GM23248 (cell line): ENCODE measurements around the gene TLE4. TPM values are rescaled to one million over a fixed set of nuclear protein-coding genes. Genes with fewer than 3 reads are reported as not detected.
A peak's percentile ranks its signal among the peaks of the same experiment; 100 is the strongest.

ENCODE experiments used
- DNase-seq: peaks from one replicate; pipeline ENCODE4 v3.0.0-alpha.2; 2015
- H2AFZ ChIP-seq: fragments of 200-600 bp; sonication (generic); 2 replicates; pipeline ENCODE4 v1.6.1; 2016; ENCODE audit warnings: antibody characterized with exemption
- H3F3A ChIP-seq: fragments of 200-600 bp; sonication (generic); 2 replicates; pipeline ENCODE4 v1.6.1; 2016; ENCODE audit warnings: mild to moderate bottlenecking, antibody characterized with exemption, mixed run types; ENCODE audit not compliant: insufficient read depth
- H3K27ac ChIP-seq: fragments of 200-600 bp; sonication (generic); 2 replicates; pipeline ENCODE4 v1.5.1; 2016; ENCODE audit warnings: mild to moderate bottlenecking
- H3K27me3 ChIP-seq: fragments of 200-600 bp; sonication (generic); replicated peaks from 2 replicates; pipeline ENCODE4 v1.6.1; 2016; ENCODE audit warnings: mild to moderate bottlenecking; ENCODE audit not compliant: insufficient read depth
- H3K36me3 ChIP-seq: fragments of 200-600 bp; sonication (generic); 2 replicates; pipeline ENCODE4 v1.6.1; 2016; ENCODE audit warnings: low read depth, mild to moderate bottlenecking
- H3K4me1 ChIP-seq: fragments of 200-600 bp; sonication (generic); 2 replicates; pipeline ENCODE4 v1.6.1; 2016; ENCODE audit warnings: mild to moderate bottlenecking; ENCODE audit not compliant: insufficient read depth
- H3K4me2 ChIP-seq: fragments of 200-600 bp; sonication (generic); one replicate; pipeline ENCODE4 v1.6.1; 2016; ENCODE audit warnings: mild to moderate bottlenecking; ENCODE audit not compliant: unreplicated experiment
- H3K4me3 ChIP-seq: fragments of 200-600 bp; sonication (generic); 2 replicates; pipeline ENCODE4 v1.5.1; 2016; ENCODE audit warnings: mild to moderate bottlenecking
- H3K79me2 ChIP-seq: fragments of 200-600 bp; sonication (generic); 2 replicates; pipeline ENCODE4 v1.6.1; 2016; ENCODE audit warnings: mild to moderate bottlenecking; ENCODE audit not compliant: insufficient read depth
- H3K9ac ChIP-seq: fragments of 200-600 bp; sonication (generic); 2 replicates; pipeline ENCODE4 v1.6.1; 2016; ENCODE audit warnings: mild to moderate bottlenecking
- H3K9me2 ChIP-seq: fragments of 200-600 bp; sonication (generic); 2 replicates; pipeline ENCODE4 v1.6.1; 2016; ENCODE audit warnings: mixed run types, mild to moderate bottlenecking, moderate library complexity; ENCODE audit not compliant: insufficient read depth
- H3K9me3 ChIP-seq: fragments of 200-600 bp; sonication (generic); one replicate; pipeline ENCODE4 v1.6.1; 2017; ENCODE audit warnings: low read depth
- H4K20me1 ChIP-seq: fragments of 200-600 bp; sonication (generic); 2 replicates; pipeline ENCODE4 v1.6.0; 2016; ENCODE audit not compliant: insufficient read depth
- EZH2 ChIP-seq: fragments of 200-600 bp; sonication (generic); IDR thresholded peaks from 2 replicates; pipeline ENCODE4 v1.6.1; 2018; ENCODE audit warnings: antibody characterized with exemption, mild to moderate bottlenecking; ENCODE audit not compliant: insufficient read depth, poor library complexity, severe bottlenecking
- EZH2phosphoT487 ChIP-seq: fragments of 200-600 bp; sonication (generic); IDR thresholded peaks from 2 replicates; pipeline ENCODE4 v1.6.1; 2018; ENCODE audit warnings: antibody characterized with exemption, moderate library complexity, mild to moderate bottlenecking, low read depth; ENCODE audit not compliant: insufficient read depth
- WGBS, 2 experiments: methylation state at CpG; one replicate each; pipeline ENCODE4 v1.1.6; 2015 to 2017; ENCODE audit warnings: low lambda C conversion rate in 2 of 2, low coverage in 1 of 2; ENCODE audit errors: missing lambda C conversion rate in 2 of 2; 5-methylcytosine and 5-hydroxymethylcytosine counted together
- in situ Hi-C: fragments of 300-500 bp; cut with MboI; formaldehyde crosslinking; loops from 2 replicates; pipeline ENCODE4 v1.15.0; 2020
- polyA plus RNA-seq: library from polyadenylated mRNA; unstranded; fragments of >200 nt; fragmentation: Nextera tagmentation; extraction: Ambion mirVana; gene quantifications from 2 replicates; pipeline ENCODE4 v1.2.1, GENCODE V29; 2016
- total RNA-seq: library from RNA; depleted of rRNA; stranded (reverse); fragments of >200 nt; shearing (Covaris generic); gene quantifications from 2 replicates; pipeline ENCODE4 v1.2.3, GENCODE V29; 2014; rRNA removed

Gene TLE4
- 23.3 and 37.8 TPM in 2 replicates for total RNA-seq
- 25.2 and 29.5 TPM in 2 replicates for polyA plus RNA-seq

- no peaks in the 10 kb centered on the region for H3K36me3 ChIP-seq
- DNase-seq = peak; percentile 100
- peak within 1 kb of the TSS; percentile 96 for H3K4me3 ChIP-seq
- H3K9ac ChIP-seq = peak within 1 kb of the TSS; percentile 96
- H3K79me2 ChIP-seq = peaks cover 39% of the 10 kb centered on the region
- H3K27ac ChIP-seq = peak within 1 kb of the TSS; percentile 97
- H3F3A ChIP-seq = peaks cover 4% of the 10 kb centered on the region
- no peak for TF ChIP-seq EZH2phosphoT487
- TF ChIP-seq EZH2 = no peak
- no peaks in the 10 kb centered on the region for H3K9me3 ChIP-seq
- peak within 1 kb of the TSS; percentile 94 for H3K4me2 ChIP-seq
- H2AFZ ChIP-seq = peak within 1 kb of the TSS; percentile 98
- H3K27me3 ChIP-seq = no peaks in the 10 kb centered on the region
- H3K4me1 ChIP-seq = peaks cover 23% of the 10 kb centered on the region
- 1% methylated on average over 47 to 48 of the region's 48 CpGs for WGBS, 2 experiments
- in situ Hi-C loops = loop anchor here (25.0 kb wide), 1 partner anchor 1134 kb away; no protein-coding TSS in a partner anchor
- H4K20me1 ChIP-seq = no peaks in the 10 kb centered on the region
- H3K9me2 ChIP-seq = no peaks in the 10 kb centered on the region
Measured at GRCh38 chr9:79571309-79572031, at the start of gene TLE4. Gene TLE4, plus strand, starts transcription at chr9:79571965. Its CDS starts 826 bp downstream, at chr9:79572791.

DNA sequence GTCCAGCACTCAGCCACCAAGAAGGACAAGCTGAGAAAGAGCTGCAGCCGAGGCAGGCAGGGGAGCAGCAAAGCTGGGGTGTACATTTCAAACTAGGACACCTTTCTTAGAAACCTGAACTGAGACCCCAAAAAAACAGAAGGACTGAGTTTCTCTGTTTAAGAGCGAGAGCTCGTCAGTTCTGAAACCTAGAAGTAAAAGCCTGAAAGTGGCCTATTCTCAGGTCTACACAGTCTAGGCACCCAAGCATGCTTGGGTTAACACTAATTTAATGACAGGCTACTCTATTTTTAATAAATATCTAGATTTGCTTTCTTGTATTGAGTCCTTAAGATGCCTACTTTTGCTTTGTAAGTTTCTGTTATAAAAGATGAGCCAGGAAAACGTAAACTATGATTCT is 49.0 kb upstream of the TLE4 start:
- Histone ChIP-seq H4K20me1 (no peaks in the 10 kb centered on the region), H3K27ac (no peak overlapping the region), H3K9me2 (no peaks in the 10 kb centered on the region), H3K4me3 (no peak overlapping the region), H3K9ac (no peak overlapping the region), H3K4me2 (no peak overlapping the region), H3K27me3 (peaks cover 7% of the 10 kb centered on the region), H2AFZ (no peak overlapping the region), H3K79me2 (no peaks in the 10 kb centered on the region), H3K4me1 (no peaks in the 10 kb centered on the region), H3K36me3 (no peaks in the 10 kb centered on the region), H3F3A (no peaks in the 10 kb centered on the region), H3K9me3 (no peaks in the 10 kb centered on the region)
- TF ChIP-seq EZH2phosphoT487 = no peak
- TF ChIP-seq EZH2 = no peak
- in situ Hi-C loops = no loop called here
- DNase-seq = no peak
- WGBS, 2 experiments = 41 to 45% methylated on average over 4 of the region's 4 CpGs

- H3K9ac ChIP-seq = no peak overlapping the region
- no peak for TF ChIP-seq EZH2phosphoT487
- TF ChIP-seq EZH2 = no peak
- no peaks in the 10 kb centered on the region for H3K9me2 ChIP-seq
- H3K27me3 ChIP-seq = peaks cover 7% of the 10 kb centered on the region
- no peak overlapping the region for H2AFZ ChIP-seq
- peak; percentile 17 for DNase-seq
- H3F3A ChIP-seq = no peaks in the 10 kb centered on the region
- in situ Hi-C loops = no loop called here
- H3K9me3 ChIP-seq = no peaks in the 10 kb centered on the region
- no peaks in the 10 kb centered on the region for H3K79me2 ChIP-seq
- H3K36me3 ChIP-seq = no peaks in the 10 kb centered on the region
- H3K4me1 ChIP-seq = no peaks in the 10 kb centered on the region
- H4K20me1 ChIP-seq = no peaks in the 10 kb centered on the region
- no peak overlapping the region for H3K4me2 ChIP-seq
- no peak overlapping the region for H3K4me3 ChIP-seq
- no peak overlapping the region for H3K27ac ChIP-seq
Measured at GRCh38 chr9:79524266-79524665, 47.5 kb upstream of the TLE4 start.

GRCh38 chr9:79526149-79526672 is 45.6 kb upstream of the TLE4 start:
- no peaks in the 10 kb centered on the region for H4K20me1 ChIP-seq
- no peaks in the 10 kb centered on the region for H3K9me2 ChIP-seq
- TF ChIP-seq EZH2phosphoT487 = no peak
- no peak for TF ChIP-seq EZH2
- no peak overlapping the region for H3K9ac ChIP-seq
- WGBS, 2 experiments = 12 to 37% methylated on average over 1 of the region's 1 CpG
- no peaks in the 10 kb centered on the region for H3K79me2 ChIP-seq
- no peak overlapping the region for H3K4me2 ChIP-seq
- no peaks in the 10 kb centered on the region for H3F3A ChIP-seq
- H3K4me3 ChIP-seq = no peak overlapping the region
- H2AFZ ChIP-seq = no peak overlapping the region
- no peaks in the 10 kb centered on the region for H3K36me3 ChIP-seq
- in situ Hi-C loops = no loop called here
- peaks cover 7% of the 10 kb centered on the region for H3K27me3 ChIP-seq
- H3K27ac ChIP-seq = no peak overlapping the region
- H3K9me3 ChIP-seq = no peaks in the 10 kb centered on the region
- no peak for DNase-seq
- no peaks in the 10 kb centered on the region for H3K4me1 ChIP-seq
